WERI-Rb-1 (cell line): ENCODE measurements around the gene AKAP13.

Experiments used
- DNase-seq: peaks from one replicate; pipeline ENCODE4 v3.0.0-alpha.2; 2020
- H3K27ac ChIP-seq: fragments of 250-450 bp; sonication (Bioruptor Pico); 2 replicates; pipeline ENCODE4 v1.5.1; 2020; ENCODE audit warnings: mild to moderate bottlenecking, moderate library complexity
- H3K27me3 ChIP-seq: fragments of 250-450 bp; sonication (Bioruptor Pico); 2 replicates; pipeline ENCODE4 v1.5.1; 2021; ENCODE audit warnings: mild to moderate bottlenecking, low read depth, moderate library complexity; ENCODE audit not compliant: insufficient read depth, severe bottlenecking
- H3K36me3 ChIP-seq: fragments of 250-450 bp; sonication (Bioruptor Pico); 2 replicates; pipeline ENCODE4 v1.5.1; 2020; ENCODE audit warnings: mild to moderate bottlenecking, moderate library complexity
- H3K4me3 ChIP-seq: 2 replicates; pipeline ENCODE4 v1.5.1; 2011; ENCODE audit warnings: low read depth, mild to moderate bottlenecking, control low read depth, low read length
- H3K9me3 ChIP-seq: fragments of 250-450 bp; sonication (Bioruptor Pico); 2 replicates; pipeline ENCODE4 v1.5.1; 2021; ENCODE audit warnings: mild to moderate bottlenecking, moderate library complexity; ENCODE audit not compliant: severe bottlenecking
- CTCF ChIP-seq: IDR thresholded peaks from 2 replicates; pipeline ENCODE4 v1.5.1; 2011; ENCODE audit warnings: low read depth, mild to moderate bottlenecking, control low read depth, inconsistent platforms, low read length

Gene AKAP13

GRCh38 chr15:85764649-85765277, 384.4 kb downstream of the AKAP13 start:
- Histone ChIP-seq H3K4me3 (no peak overlapping the region), H3K9me3 (no peaks in the 10 kb centered on the region), H3K27ac (no peak overlapping the region), H3K36me3 (peaks cover 4% of the 10 kb centered on the region; the same call in 1 of the 2 replicates), H3K27me3 (no peaks in the 10 kb centered on the region)
- no peak for TF ChIP-seq CTCF
- DNase-seq = no peak

- Histone ChIP-seq H3K36me3 (peaks cover 4% of the 10 kb centered on the region; the same call in 1 of the 2 replicates), H3K4me3 (no peak overlapping the region), H3K27me3 (no peaks in the 10 kb centered on the region), H3K27ac (no peak overlapping the region), H3K9me3 (no peaks in the 10 kb centered on the region)
- DNase-seq = peak; percentile 70
- no peak for TF ChIP-seq CTCF
Measured at GRCh38 chr15:85766001-85766831, 385.8 kb downstream of the AKAP13 start.

GRCh38 chr15:85767785-85768529, 387.6 kb downstream of the AKAP13 start:
- no peaks in the 10 kb centered on the region for H3K27me3 ChIP-seq
- H3K36me3 ChIP-seq = peaks cover 4% of the 10 kb centered on the region; the same call in 1 of the 2 replicates
- DNase-seq = no peak
- H3K4me3 ChIP-seq = no peak overlapping the region
- no peak for TF ChIP-seq CTCF
- H3K27ac ChIP-seq = no peak overlapping the region
- H3K9me3 ChIP-seq = no peaks in the 10 kb centered on the region

- TF ChIP-seq CTCF = no peak
- H3K27me3 ChIP-seq = no peaks in the 10 kb centered on the region
- no peak overlapping the region for H3K27ac ChIP-seq
- H3K4me3 ChIP-seq = no peak overlapping the region
- no peak for DNase-seq
- H3K36me3 ChIP-seq = peaks cover 4% of the 10 kb centered on the region; the same call in 1 of the 2 replicates
- no peaks in the 10 kb centered on the region for H3K9me3 ChIP-seq
Measured at GRCh38 chr15:85768595-85769168, 388.3 kb downstream of the AKAP13 start.

GRCh38 chr15:85769182-85769900, 388.9 kb downstream of the AKAP13 start:
- no peak overlapping the region for H3K27ac ChIP-seq
- no peak for DNase-seq
- TF ChIP-seq CTCF = no peak
- no peaks in the 10 kb centered on the region for H3K9me3 ChIP-seq
- H3K36me3 ChIP-seq = peaks cover 4% of the 10 kb centered on the region; the same call in 1 of the 2 replicates
- H3K4me3 ChIP-seq = no peak overlapping the region
- no peaks in the 10 kb centered on the region for H3K27me3 ChIP-seq
